Sigmoid colon (tissue), 4 donors: ENCODE results near the gene SIK3.

Experiments
- CTCF ChIP-seq, 4 experiments: fragments of 450-650 bp in 3 of 4; fragments of 200-600 bp in 1 of 4; IDR thresholded peaks; one replicate each; pipeline ENCODE4 v1.5.1; 2016 to 2019; ENCODE audit warnings: antibody characterized with exemption in 4 of 4, mild to moderate bottlenecking in 3 of 4, moderate library complexity in 2 of 4
- EP300 ChIP-seq, 4 donors: sonication (generic); formaldehyde crosslinking; IDR thresholded peaks; one replicate each; pipeline ENCODE4 v1.6.1; 2017; ENCODE audit warnings: antibody characterized with exemption in 4 of 4
- POLR2A ChIP-seq, 2 donors: fragments of 450-650 bp; IDR thresholded peaks; one replicate each; pipeline ENCODE4 v1.6.1; 2016; ENCODE audit warnings: antibody characterized with exemption in 2 of 2, mild to moderate bottlenecking in 2 of 2, moderate library complexity in 2 of 2
- POLR2AphosphoS5 ChIP-seq, 4 donors: sonication (generic); formaldehyde crosslinking; IDR thresholded peaks; one replicate each; pipeline ENCODE4 v1.6.1; 2017; ENCODE audit warnings: antibody characterized with exemption in 4 of 4

DNA sequence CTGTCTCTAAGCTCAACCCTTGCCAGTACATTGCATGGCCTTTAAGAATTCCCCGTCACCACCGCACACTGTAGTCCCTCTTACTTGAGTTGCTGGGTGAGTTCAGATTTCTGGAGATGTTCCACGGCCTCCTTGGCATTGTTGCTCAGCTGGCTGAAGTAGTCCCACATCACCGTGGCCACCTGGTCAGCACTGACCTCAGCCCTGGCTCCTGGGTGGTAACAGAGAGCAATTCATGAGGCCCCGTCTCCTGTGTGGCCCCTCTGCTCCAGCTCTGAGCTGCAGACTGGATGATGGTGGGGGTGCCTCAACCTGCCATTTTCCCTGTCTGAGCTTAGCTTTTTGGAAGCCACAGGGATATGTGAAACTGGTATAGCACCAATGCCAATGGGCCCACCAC, 275.7 kb downstream of the SIK3 start:
- no peak for TF ChIP-seq CTCF (IDR thresholded peaks at IDR 0.05)
- no peak for TF ChIP-seq POLR2A (IDR thresholded peaks at IDR 0.05)
- no peak for TF ChIP-seq EP300 (IDR thresholded peaks at IDR 0.05)
- no peak for TF ChIP-seq POLR2AphosphoS5 (IDR thresholded peaks at IDR 0.05)
